K562 (cell line): ENCODE data around the gene KIF14. TPM values are rescaled to one million over a fixed set of nuclear protein-coding genes. Genes with fewer than 3 reads are reported as not detected.
A peak's percentile ranks its signal among the peaks of the same experiment; 100 is the strongest.

ENCODE experiments used
- CBFA2T2 ChIP-seq: fragments of 450-650 bp; conservative IDR thresholded peaks from 2 replicates; pipeline ENCODE4 v1.6.1; 2017; ENCODE audit warnings: mild to moderate bottlenecking
- E2F1 ChIP-seq: sonication (generic); formaldehyde crosslinking; IDR thresholded peaks from 2 replicates; pipeline ENCODE4 v1.8.1; 2023; ENCODE audit warnings: mild to moderate bottlenecking, missing genetic modification reagents, moderate library complexity
- EP400 ChIP-seq: fragments of 450-650 bp; IDR thresholded peaks from 2 replicates; pipeline ENCODE4 v1.6.1; 2017; ENCODE audit warnings: antibody characterized with exemption, mild to moderate bottlenecking, moderate library complexity
- MCM2 ChIP-seq: fragments of 450-650 bp; IDR thresholded peaks from 2 replicates; pipeline ENCODE4 v1.6.1; 2017; ENCODE audit warnings: low read depth, mild to moderate bottlenecking
- PCBP1 ChIP-seq: fragments of 200-400 bp; formaldehyde crosslinking; IDR thresholded peaks from 2 replicates; pipeline ENCODE4 v1.6.1; 2018; ENCODE audit warnings: mild to moderate bottlenecking, low read depth, low read length; ENCODE audit not compliant: poor library complexity, severe bottlenecking
- RBM15 ChIP-seq: fragments of 200-400 bp; formaldehyde crosslinking; IDR thresholded peaks from 2 replicates; pipeline ENCODE4 v1.6.1; 2018; ENCODE audit warnings: mild to moderate bottlenecking, low read length, moderate library complexity; ENCODE audit not compliant: insufficient read depth
- RBM39 ChIP-seq: fragments of 200-400 bp; formaldehyde crosslinking; optimal IDR thresholded peaks from 2 replicates; pipeline ENCODE3; 2018; ENCODE audit warnings: low read depth, low read length
- REST ChIP-seq, 2 experiments: fragments of 450-650 bp; formaldehyde crosslinking in 1 of 2; IDR thresholded peaks; 2 replicates each; pipeline versions ENCODE4 v1.4.0 to v1.6.1; 2014 to 2020; ENCODE audit warnings: mild to moderate bottlenecking in 2 of 2, borderline replicate concordance in 1 of 2, low read depth in 1 of 2
- TCF3 ChIP-seq: sonication (generic); formaldehyde crosslinking; IDR thresholded peaks from 2 replicates; pipeline ENCODE4 v1.4.0; 2020; ENCODE audit warnings: mild to moderate bottlenecking, missing genetic modification reagents
- ZNF436 ChIP-seq: fragments of 250-450, 450-650 bp; sonication (Bioruptor Pico); formaldehyde crosslinking; IDR thresholded peaks from 2 replicates; pipeline ENCODE4 v1.7.0; 2020; ENCODE audit warnings: mild to moderate bottlenecking
- ZNF518B ChIP-seq: fragments of 250-450 bp; sonication (Bioruptor Pico); IDR thresholded peaks from 2 replicates; pipeline ENCODE4 v1.5.0; 2021; ENCODE audit warnings: mild to moderate bottlenecking, moderate library complexity
- polyA plus RNA-seq, 8 experiments: library from polyadenylated mRNA; depleted of rRNA in 4 of 8; stranded (reverse) in 5 of 8; unstranded in 3 of 8; fragments of >200 nt; fragmentation: Nextera tagmentation in 2 of 8; fragmentation: Illumina TruSeq in 1 of 8; extraction: Ambion mirVana in 2 of 8; extraction: Trizol in 1 of 8; gene quantifications; 2 replicates each; pipeline versions ENCODE4 v1.2.1 to v1.2.3, GENCODE V29; 2011 to 2014; ENCODE audit warnings: inconsistent platforms in 1 of 8, missing spikeins in 1 of 8
- total RNA-seq, 7 experiments: library from RNA; depleted of rRNA in 6 of 7; stranded (reverse); fragments of >200 nt in 6 of 7; fragmentation: Illumina TruSeq in 2 of 7; extraction: Trizol in 2 of 7; gene quantifications; 2 replicates each; pipeline versions ENCODE4 v1.2.1 to v1.2.3, GENCODE V29; 2011 to 2021; ENCODE audit warnings: low replicate concordance in 1 of 7
- TF ChIP-seq, protein P1 (sequence below): fragments of 250-450 bp; sonication (Bioruptor Pico); IDR thresholded peaks from 2 replicates; pipeline ENCODE4 v1.6.1; 2021; ENCODE audit warnings: mild to moderate bottlenecking

KIF14 gene
- total and polyA plus RNA-seq, 9 of the 15 experiments (the other 6 are each of a cell fraction or from before 2014, with no cell fraction given), result 11.5 to 47.4 (median 29.0) TPM

GRCh38 chr1:200669314-200670241, 49.0 kb upstream of the KIF14 start, which contains the start of gene DDX59 (continued):
- TF ChIP-seq REST (IDR thresholded peaks at IDR 0.05; ENCODE audit: borderline replicate concordance) (no peak; the same call in 1 of the 2 replicates), REST (CRISPR knock-in tag; IDR thresholded peaks at IDR 0.05; ENCODE audit: low read depth) (peak; percentile 89; the same call in 1 of the 2 replicates), TCF3 (CRISPR knock-in tag) (peak; percentile 27; the same call in 1 of the 2 replicates), ZNF436 (CRISPR knock-in tag) (no peak), ZNF518B (CRISPR knock-in tag) (no peak), E2F1 (CRISPR knock-in tag) (peak; percentile 69; the same call in 1 of the 2 replicates), EP400 (peak; percentile 47; the same call in 1 of the 2 replicates), CBFA2T2 (0 out of 2 replicates have a peak, but pooled peaks have one; percentile 3), MCM2 (no peak), RBM39 (no peak), PCBP1 (peak; percentile 90), RBM15 (no peak)
- TF ChIP-seq, protein P1, sequence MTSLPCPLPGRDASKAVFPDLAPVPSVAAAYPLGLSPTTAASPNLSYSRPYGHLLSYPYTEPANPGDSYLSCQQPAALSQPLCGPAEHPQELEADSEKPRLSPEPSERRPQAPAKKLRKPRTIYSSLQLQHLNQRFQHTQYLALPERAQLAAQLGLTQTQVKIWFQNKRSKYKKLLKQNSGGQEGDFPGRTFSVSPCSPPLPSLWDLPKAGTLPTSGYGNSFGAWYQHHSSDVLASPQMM (CRISPR knock-in tag), result no peak
